HG02970 (cell line): Measurements from ENCODE around the gene NDUFV2.
"Not testable (repeated sequence)": the region's sequence is repeated elsewhere in the genome, so short reads cannot be mapped to it uniquely, and the experiment has no call there.

Experiments
- ATAC-seq: cut with Tn5 transposase; IDR thresholded peaks from one replicate; pipeline ENCODE4 v1.9.1; 2021; ENCODE audit warnings: mild to moderate bottlenecking, moderate library complexity, moderate number of reproducible peaks; ENCODE audit not compliant: unreplicated experiment, low FRiP score

Gene NDUFV2

GRCh38 chr18:9088727-9089126 lies 13.8 kb upstream of the NDUFV2 start:
- not testable (repeated sequence) for ATAC-seq

GRCh38 chr18:9090578-9090977 lies 11.9 kb upstream of the NDUFV2 start:
- ATAC-seq: no peak

GRCh38 chr18:9091066-9091476 lies 11.4 kb upstream of the NDUFV2 start:
- ATAC-seq: no peak

- no peak for ATAC-seq
These were observed 9.8 kb upstream of the NDUFV2 start for GRCh38 chr18:9092665-9093064.

- ATAC-seq: not testable (repeated sequence)
These were observed 9.4 kb upstream of the NDUFV2 start for GRCh38 chr18:9093109-9093508.

- ATAC-seq: no peak
These were observed 7.9 kb upstream of the NDUFV2 start for GRCh38 chr18:9094307-9095226.

GRCh38 chr18:9095297-9096006 lies 7.0 kb upstream of the NDUFV2 start:
- peak; percentile 53 for ATAC-seq

- ATAC-seq: peak; percentile 19
These were observed 6.5 kb upstream of the NDUFV2 start for GRCh38 chr18:9096007-9096371.

GRCh38 chr18:9096685-9097084 lies 5.8 kb upstream of the NDUFV2 start:
- ATAC-seq: no peak

- no peak for ATAC-seq
These were observed 5.2 kb upstream of the NDUFV2 start for GRCh38 chr18:9097349-9097748.

GRCh38 chr18:9100796-9101195 lies 1.7 kb upstream of the NDUFV2 start:
- ATAC-seq: no peak

- ATAC-seq: no peak
These were observed 580 bp upstream of the NDUFV2 start for GRCh38 chr18:9101730-9102507.

- no peak for ATAC-seq
These were observed 926 bp downstream of the NDUFV2 start for GRCh38 chr18:9103376-9103873.

- no peak for ATAC-seq
These were observed 1.9 kb downstream of the NDUFV2 start for GRCh38 chr18:9104244-9104901.

- ATAC-seq: no peak
These were observed 2.9 kb downstream of the NDUFV2 start for GRCh38 chr18:9105420-9105819.

- ATAC-seq: no peak
These were observed 3.6 kb downstream of the NDUFV2 start for GRCh38 chr18:9106094-9106493.

GRCh38 chr18:9106800-9107584 lies 4.5 kb downstream of the NDUFV2 start:
- ATAC-seq: no peak

GRCh38 chr18:9108911-9109310 lies 6.4 kb downstream of the NDUFV2 start:
- ATAC-seq: no peak

- no peak for ATAC-seq
These were observed 7.0 kb downstream of the NDUFV2 start for GRCh38 chr18:9109523-9109922.
